DND-41 (cell line): ENCODE data around the gene C15orf40.

Experiments used
- ATAC-seq: fragments of 200-7000 bp; cut with Tn5 transposase; 3 replicates; pipeline ENCODE4 v1.9.1; 2021; ENCODE audit warnings: low read depth; ENCODE audit not compliant: insufficient read depth
- DNase-seq: peaks from one replicate; pipeline ENCODE4 v3.0.0-alpha.2; 2020
- H2AFZ ChIP-seq: 2 replicates; pipeline ENCODE4 v1.6.0; 2012; ENCODE audit warnings: low read depth, low read length
- H3K27ac ChIP-seq: 2 replicates; pipeline ENCODE4 v1.5.1; 2012; ENCODE audit warnings: low read length, inconsistent platforms
- H3K27me3 ChIP-seq: fragments of 200-600 bp; sonication (generic); 2 replicates; pipeline ENCODE4 v1.6.0; 2012; ENCODE audit warnings: low read length, mild to moderate bottlenecking, inconsistent platforms; ENCODE audit not compliant: insufficient read depth, poor library complexity
- H3K36me3 ChIP-seq: 2 replicates; pipeline ENCODE4 v1.5.1; 2012; ENCODE audit warnings: low read length, inconsistent platforms; ENCODE audit not compliant: insufficient read depth
- H3K4me1 ChIP-seq: 2 replicates; pipeline ENCODE4 v1.5.1; 2012; ENCODE audit warnings: mild to moderate bottlenecking, low read length; ENCODE audit not compliant: insufficient read depth
- H3K4me2 ChIP-seq: 2 replicates; pipeline ENCODE4 v1.6.0; 2012; ENCODE audit warnings: mild to moderate bottlenecking, moderate library complexity, low read length, inconsistent platforms; ENCODE audit not compliant: insufficient read depth
- H3K4me3 ChIP-seq, 2 experiments: fragments of 200-600 bp in 1 of 2; shearing (Covaris generic) in 1 of 2; 2 replicates each; pipeline ENCODE4 v1.5.1; 2012 to 2016; ENCODE audit warnings: inconsistent platforms in 2 of 2, low read length in 2 of 2, mild to moderate bottlenecking in 2 of 2, low read depth in 1 of 2, moderate library complexity in 1 of 2
- H3K79me2 ChIP-seq: 2 replicates; pipeline ENCODE4 v1.6.0; 2012; ENCODE audit warnings: low read length, inconsistent platforms; ENCODE audit not compliant: insufficient read depth
- H3K9ac ChIP-seq: 2 replicates; pipeline ENCODE4 v1.6.0; 2012; ENCODE audit warnings: low read depth, mild to moderate bottlenecking, inconsistent platforms, low read length, moderate library complexity
- H3K9me3 ChIP-seq: 2 replicates; pipeline ENCODE4 v1.5.1; 2012; ENCODE audit warnings: low read length, moderate library complexity, mild to moderate bottlenecking, inconsistent platforms; ENCODE audit not compliant: insufficient read depth, severe bottlenecking
- H4K20me1 ChIP-seq: 2 replicates; pipeline ENCODE4 v1.6.0; 2012; ENCODE audit warnings: low read length; ENCODE audit not compliant: insufficient read depth
- CTCF ChIP-seq: IDR thresholded peaks from 2 replicates; pipeline ENCODE4 v1.5.1; 2012; ENCODE audit warnings: borderline replicate concordance, low read length, moderate library complexity, mild to moderate bottlenecking; ENCODE audit not compliant: poor library complexity, severe bottlenecking; ENCODE audit errors: extremely low read depth
- EZH2 ChIP-seq: IDR thresholded peaks from 3 replicates; pipeline ENCODE4 v1.6.1; 2012; ENCODE audit warnings: borderline replicate concordance, low read depth, mild to moderate bottlenecking, moderate library complexity, low read length, inconsistent platforms; ENCODE audit not compliant: severe bottlenecking

C15orf40 gene

GRCh38 chr15:83018436-83018835 is 7.0 kb upstream of the C15orf40 start:
- Histone ChIP-seq H3K9me3 (no peaks in the 10 kb centered on the region), H3K9ac (no peak overlapping the region), H4K20me1 (no peaks in the 10 kb centered on the region; the same call in 1 of the 2 replicates), H3K4me2 (no peak overlapping the region), H2AFZ (no peak overlapping the region), H3K4me3 (no peak overlapping the region), H3K4me1 (peaks cover 9% of the 10 kb centered on the region), H3K79me2 (peaks cover 2% of the 10 kb centered on the region; the same call in 1 of the 2 replicates), H3K27me3 (no peaks in the 10 kb centered on the region), H3K27ac (no peak overlapping the region), H3K36me3 (peaks cover 51% of the 10 kb centered on the region)
- no peak for TF ChIP-seq CTCF
- TF ChIP-seq EZH2 = no peak
- DNase-seq (no peak), ATAC-seq (no peak)

GRCh38 chr15:83016906-83017305 is 5.5 kb upstream of the C15orf40 start:
- H3K9me3 ChIP-seq = no peaks in the 10 kb centered on the region
- H3K79me2 ChIP-seq = peaks cover 7% of the 10 kb centered on the region
- H3K4me3 ChIP-seq = no peak overlapping the region
- no peak overlapping the region for H3K27ac ChIP-seq
- no peak for TF ChIP-seq CTCF
- no peak overlapping the region for H3K9ac ChIP-seq
- DNase-seq (no peak), ATAC-seq (no peak)
- no peak overlapping the region for H3K4me2 ChIP-seq
- no peaks in the 10 kb centered on the region for H4K20me1 ChIP-seq
- H3K36me3 ChIP-seq = peaks cover 50% of the 10 kb centered on the region
- no peak overlapping the region for H2AFZ ChIP-seq
- H3K27me3 ChIP-seq = no peaks in the 10 kb centered on the region
- H3K4me1 ChIP-seq = peaks cover 25% of the 10 kb centered on the region

GRCh38 chr15:83015361-83015760 is 3.9 kb upstream of the C15orf40 start:
- H2AFZ ChIP-seq = no peak overlapping the region
- no peak for ATAC-seq

GRCh38 chr15:83014205-83014653 is 2.8 kb upstream of the C15orf40 start:
- no peak overlapping the region for H2AFZ ChIP-seq
- no peaks in the 10 kb centered on the region for H3K27me3 ChIP-seq
- ATAC-seq (no peak), DNase-seq (no peak)
- no peak overlapping the region for H3K9ac ChIP-seq
- no peaks in the 10 kb centered on the region for H3K9me3 ChIP-seq
- no peak overlapping the region for H3K27ac ChIP-seq
- TF ChIP-seq CTCF (no peak), EZH2 (no peak)
- peaks cover 40% of the 10 kb centered on the region for H3K4me1 ChIP-seq
- H3K4me3 ChIP-seq = no peak overlapping the region
- no peaks in the 10 kb centered on the region for H4K20me1 ChIP-seq
- peak overlapping the region; percentile 31; the same call in 1 of the 2 replicates for H3K4me2 ChIP-seq
- peaks cover 32% of the 10 kb centered on the region for H3K79me2 ChIP-seq
- H3K36me3 ChIP-seq = peaks cover 39% of the 10 kb centered on the region

More at GRCh38 chr15:83015361-83015760, 3.9 kb upstream of the C15orf40 start:
- Histone ChIP-seq H3K27me3 (no peaks in the 10 kb centered on the region), H3K9me3 (no peaks in the 10 kb centered on the region), H3K4me1 (peaks cover 32% of the 10 kb centered on the region), H3K79me2 (peaks cover 20% of the 10 kb centered on the region), H3K27ac (no peak overlapping the region), H3K4me2 (no peak overlapping the region), H3K9ac (no peak overlapping the region), H3K36me3 (peaks cover 40% of the 10 kb centered on the region), H3K4me3 (no peak overlapping the region), H4K20me1 (no peaks in the 10 kb centered on the region)
- no peak for TF ChIP-seq EZH2
- DNase-seq = no peak
